Measurements from ENCODE around the gene RTN4R. TPM values are rescaled to one million over a fixed set of nuclear protein-coding genes. Genes with fewer than 3 reads are reported as not detected.

The RTN4R gene
- total RNA-seq, 4 donors from 2014 or later: 9.1 to 15.7 (median 12.9) TPM

MicroRNA genes within 50 kb of the gene (microRNA counts, 767-probe panel; counts per million panel counts)
- 0 to 358 counts per million in 2 donors for microRNA hsa-miR-1286

Small RNAs within 50 kb of the gene (microRNA-seq; reads per million reads assigned to microRNA genes)
- gene MIR1286 (ENCODE audit: borderline number of aligned reads in 1 of 2, borderline replicate concordance in 2 of 2): 0 to 0.68 reads per million in 2 donors

Other genes with a start within 250 kb of the RTN4R start
- gene TANGO2, start 247.2 kb downstream of the RTN4R start, total RNA-seq: 10 to 100 TPM; 12.4 to 36.1 (median 19.8) TPM
- 10 to 100 TPM; 14.8 to 28.2 (median 21.8) TPM for gene DGCR8, start 188.1 kb downstream of the RTN4R start, total RNA-seq
- gene RANBP1, start 152.2 kb downstream of the RTN4R start, total RNA-seq: 100 to 1,000 TPM; 104 to 159 (median 119) TPM
- gene TRMT2A, start 151.1 kb downstream of the RTN4R start, total RNA-seq: 10 to 100 TPM; 41.6 to 97.5 (median 52.8) TPM
- 10 to 100 TPM; 17.8 to 30.0 (median 26.1) TPM for gene ZDHHC8, start 136.5 kb downstream of the RTN4R start, total RNA-seq
- gene CCDC188, start 117.3 kb downstream of the RTN4R start, total RNA-seq: 1 to 10 TPM in 2 of 4 donors, under 1 TPM in 1, not detected in 1; 0.16 to 2.1 (median 1.7) TPM
- gene DGCR6L, start 51.7 kb upstream of the RTN4R start, total RNA-seq: 10 to 100 TPM; 56.2 to 81.0 (median 79.3) TPM
- 10 to 100 TPM; 11.3 to 13.2 (median 11.5) TPM for gene ZNF74, start 125.8 kb upstream of the RTN4R start, total RNA-seq
- gene SCARF2, start 169.5 kb upstream of the RTN4R start, total RNA-seq: 1 to 10 TPM; 6.1 to 9.6 (median 8.4) TPM
- 10 to 100 TPM; 14.0 to 23.8 (median 20.2) TPM for gene KLHL22, start 227.5 kb upstream of the RTN4R start, total RNA-seq
- gene MED15, start 239.3 kb upstream of the RTN4R start, total RNA-seq: 10 to 100 TPM; 40.3 to 69.6 (median 49.2) TPM

All from lower leg skin (tissue), 4 donors.